GM18861 (cell line): Measurements from ENCODE around the gene TGFBRAP1.
"Not testable (repeated sequence)": the region's sequence is repeated elsewhere in the genome, so short reads cannot be mapped to it uniquely, and the experiment has no call there.

ENCODE experiments used
- ATAC-seq: cut with Tn5 transposase; IDR thresholded peaks from one replicate; pipeline ENCODE4 v1.9.1; 2021; ENCODE audit not compliant: unreplicated experiment

TGFBRAP1 gene

GRCh38 chr2:105278654-105279053, 50.9 kb downstream of the TGFBRAP1 start:
- no peak for ATAC-seq

GRCh38 chr2:105274046-105274445, 55.5 kb downstream of the TGFBRAP1 start:
- ATAC-seq: no peak

- ATAC-seq: no peak
Measured at GRCh38 chr2:105272176-105272575, 57.4 kb downstream of the TGFBRAP1 start.

GRCh38 chr2:105271393-105272045, 58.0 kb downstream of the TGFBRAP1 start:
- no peak for ATAC-seq

- no peak for ATAC-seq
Measured at GRCh38 chr2:105269426-105269825, 60.1 kb downstream of the TGFBRAP1 start.

- ATAC-seq: no peak
Measured at GRCh38 chr2:105262651-105263091, 66.9 kb downstream of the TGFBRAP1 start.

- no peak for ATAC-seq
Measured at GRCh38 chr2:105261061-105261460, 68.5 kb downstream of the TGFBRAP1 start.

- no peak for ATAC-seq
Measured at GRCh38 chr2:105258835-105259350, 70.6 kb downstream of the TGFBRAP1 start.

- ATAC-seq: no peak
Measured at GRCh38 chr2:105257981-105258380, 71.6 kb downstream of the TGFBRAP1 start.

- ATAC-seq: no peak
Measured at GRCh38 chr2:105256431-105257047, 73.0 kb downstream of the TGFBRAP1 start.

GRCh38 chr2:105255979-105256378, 73.6 kb downstream of the TGFBRAP1 start:
- ATAC-seq: no peak

- no peak for ATAC-seq
Measured at GRCh38 chr2:105254531-105255210, 74.9 kb downstream of the TGFBRAP1 start.

GRCh38 chr2:105252271-105252670, 77.3 kb downstream of the TGFBRAP1 start:
- no peak for ATAC-seq

GRCh38 chr2:105251016-105251648, 78.4 kb downstream of the TGFBRAP1 start:
- ATAC-seq: not testable (repeated sequence)

GRCh38 chr2:105249891-105250290, 79.6 kb downstream of the TGFBRAP1 start:
- ATAC-seq: no peak

GRCh38 chr2:105249181-105249580, 80.4 kb downstream of the TGFBRAP1 start:
- ATAC-seq: no peak

- ATAC-seq: no peak
Measured at GRCh38 chr2:105248316-105249070, 81.0 kb downstream of the TGFBRAP1 start.

GRCh38 chr2:105244451-105244850, 85.1 kb downstream of the TGFBRAP1 start:
- ATAC-seq: no peak

GRCh38 chr2:105243961-105244360, 85.6 kb downstream of the TGFBRAP1 start:
- ATAC-seq: no peak

- no peak for ATAC-seq
Measured at GRCh38 chr2:105242286-105242993, 87.1 kb downstream of the TGFBRAP1 start.
